Astrocyte (in vitro differentiated cells and primary cell): ENCODE results near the gene NUP153.

Experiments
- CTCF ChIP-seq: IDR thresholded peaks from 2 replicates; pipeline ENCODE4 v1.5.1; 2011; ENCODE audit warnings: low read depth, mild to moderate bottlenecking, inconsistent platforms, low read length, moderate library complexity; ENCODE audit not compliant: insufficient read depth
- EZH2 ChIP-seq: IDR thresholded peaks from 2 replicates; pipeline ENCODE4 v1.6.1; 2012; ENCODE audit warnings: mild to moderate bottlenecking, low read length, inconsistent platforms; ENCODE audit not compliant: insufficient read depth

GRCh38 chr6:17714177-17714576 is 7.5 kb upstream of the NUP153 start:
- TF ChIP-seq CTCF, result no peak
- no peak for TF ChIP-seq EZH2
